Stimulated activated CD4-positive, alpha-beta T cell treated with anti-CD3 and anti-CD28 coated beads, TNF-alpha, amount 100 ng/mL, for 48 hours (primary cell): Measurements from ENCODE around the gene RCOR1.
"Not testable (repeated sequence)": the region's sequence is repeated elsewhere in the genome, so short reads cannot be mapped to it uniquely, and the experiment has no call there.

Experiments used
- DNase-seq, 3 donors: peaks; one replicate each; pipeline ENCODE4 v3.0.0-alpha.2; 2020; ENCODE audit warnings: low read depth in 3 of 3

RCOR1 gene

GRCh38 chr14:102629808-102630350, 37.4 kb downstream of the RCOR1 start:
- DNase-seq, result no peak

DNA sequence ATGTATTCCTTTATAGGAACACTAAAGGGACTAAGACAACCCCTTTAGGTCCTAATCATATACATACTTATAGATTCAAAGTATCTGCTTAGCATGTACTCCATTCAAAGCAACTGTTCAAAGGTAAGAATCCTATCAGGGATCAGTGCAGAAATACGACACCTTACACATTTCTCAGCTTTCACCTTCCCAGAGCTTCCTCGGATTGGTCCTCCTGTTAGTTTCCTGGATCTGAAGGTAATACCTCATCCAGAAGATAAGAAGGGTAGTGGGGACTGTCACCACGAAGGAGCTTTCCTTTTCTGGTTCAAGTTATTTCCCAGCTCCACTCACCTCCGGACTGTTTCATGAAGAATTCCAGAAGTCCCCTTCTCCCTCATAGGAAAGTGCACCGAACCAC, 38.0 kb downstream of the RCOR1 start:
- no peak for DNase-seq

- no peak for DNase-seq
These were observed 38.4 kb downstream of the RCOR1 start for GRCh38 chr14:102630881-102631280.

- no peak for DNase-seq
These were observed 41.6 kb downstream of the RCOR1 start for GRCh38 chr14:102633906-102634595.

- DNase-seq, result not testable (repeated sequence)
These were observed 47.2 kb downstream of the RCOR1 start for GRCh38 chr14:102639611-102640010.

- DNase-seq, result no peak
These were observed 52.1 kb downstream of the RCOR1 start for GRCh38 chr14:102644523-102644922.

GRCh38 chr14:102645746-102646440, 53.4 kb downstream of the RCOR1 start:
- no peak for DNase-seq

DNA sequence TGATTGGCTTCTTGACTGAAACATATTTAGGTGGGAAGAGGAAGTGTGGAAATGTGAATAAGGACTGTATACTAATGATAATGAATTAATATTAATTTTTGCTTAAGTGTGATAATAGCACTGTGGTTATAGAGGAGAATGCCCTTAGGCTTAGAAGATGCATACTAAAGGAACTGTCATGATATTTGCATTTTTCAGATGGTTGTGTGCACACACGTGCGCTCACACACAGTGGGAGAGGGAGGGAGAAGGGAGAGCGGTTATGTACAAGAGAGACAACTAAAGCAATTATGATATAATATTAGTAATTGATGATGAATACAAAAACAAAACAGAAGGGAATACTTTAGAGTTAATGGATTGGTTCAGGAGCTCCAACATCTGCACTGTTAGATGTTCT, 54.2 kb downstream of the RCOR1 start:
- no peak for DNase-seq

DNA sequence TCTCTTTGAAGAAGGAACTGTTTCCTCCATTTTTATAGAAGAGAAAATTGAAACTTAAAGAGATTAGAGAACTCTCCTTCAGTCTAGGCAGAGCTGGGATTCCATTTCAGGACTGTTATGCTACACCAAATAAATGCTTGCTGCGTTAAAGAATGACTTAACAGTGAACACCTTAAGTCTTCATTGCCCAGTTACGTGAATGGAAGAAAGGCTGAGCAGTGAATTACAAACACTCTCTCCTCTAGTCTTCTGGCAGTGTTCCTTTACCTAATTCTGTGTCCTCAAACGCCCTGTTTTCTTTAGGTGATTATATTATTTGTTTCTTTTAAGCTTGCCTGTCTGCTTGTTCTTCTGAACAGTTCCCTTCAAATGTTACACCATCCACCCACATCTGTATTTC, 59.7 kb downstream of the RCOR1 start:
- DNase-seq, result no peak

DNA sequence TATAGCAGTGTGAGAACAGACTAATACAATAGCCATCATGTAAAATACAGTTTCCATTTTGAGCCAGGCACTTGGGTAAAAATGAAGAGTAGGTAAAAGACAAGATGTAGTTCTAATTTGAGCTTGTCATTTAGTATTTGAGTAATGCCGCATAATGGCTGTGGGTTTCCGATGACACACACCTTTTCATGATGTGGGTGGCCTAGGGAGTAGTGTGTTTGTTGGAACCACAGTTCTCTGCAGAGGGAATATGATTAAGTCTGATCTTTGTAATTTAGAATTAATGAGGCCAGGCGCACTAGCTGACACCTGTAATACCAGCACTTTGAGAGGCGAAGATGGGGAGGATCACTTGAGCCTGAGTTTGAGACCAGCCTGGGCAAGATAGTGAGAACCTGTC, 61.8 kb downstream of the RCOR1 start:
- peak in 2 of 3 donors; percentile 18 to 39 for DNase-seq

GRCh38 chr14:102655137-102655536, 62.7 kb downstream of the RCOR1 start:
- DNase-seq, result no peak

- DNase-seq, result no peak
These were observed 67.3 kb downstream of the RCOR1 start for GRCh38 chr14:102659797-102660196.

GRCh38 chr14:102661614-102662013, 69.2 kb downstream of the RCOR1 start:
- no peak for DNase-seq

GRCh38 chr14:102662636-102663430, 70.4 kb downstream of the RCOR1 start:
- no peak for DNase-seq

- DNase-seq, result no peak
These were observed 71.0 kb downstream of the RCOR1 start for GRCh38 chr14:102663440-102663839.

- no peak for DNase-seq
These were observed 73.2 kb downstream of the RCOR1 start for GRCh38 chr14:102665621-102666020.

GRCh38 chr14:102666635-102667034, 74.2 kb downstream of the RCOR1 start:
- no peak for DNase-seq

GRCh38 chr14:102667703-102668102, 75.3 kb downstream of the RCOR1 start:
- DNase-seq, result no peak

DNA sequence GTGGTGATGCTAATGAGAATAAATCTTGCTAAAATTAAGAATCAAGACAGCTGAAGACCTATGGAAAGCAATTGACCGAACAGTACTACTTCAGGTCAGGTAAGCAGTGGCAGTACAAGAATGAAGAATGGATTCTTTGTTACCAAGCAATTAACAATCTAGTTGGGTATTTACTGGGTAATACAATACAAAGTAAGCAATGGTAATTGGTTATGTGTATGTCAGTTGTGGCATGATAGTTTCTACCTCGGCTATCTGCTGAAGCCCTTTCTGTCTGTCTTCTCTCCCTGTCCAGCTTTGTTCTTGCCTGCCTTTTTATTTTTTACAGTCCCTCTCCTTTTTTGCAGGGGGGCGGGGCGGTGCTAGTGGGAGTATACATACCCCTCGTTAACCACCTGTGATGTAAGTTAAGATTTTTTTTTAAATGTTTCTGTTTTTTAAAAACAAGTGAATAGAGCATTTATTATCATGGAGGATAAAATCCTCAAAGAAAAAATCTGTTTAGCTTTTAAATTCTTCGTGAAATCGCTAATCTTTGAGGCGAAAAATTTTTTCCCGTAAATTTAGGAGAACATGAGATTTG, 75.9 kb downstream of the RCOR1 start:
- no peak for DNase-seq

GRCh38 chr14:102671410-102671809, 79.0 kb downstream of the RCOR1 start:
- no peak for DNase-seq

DNA sequence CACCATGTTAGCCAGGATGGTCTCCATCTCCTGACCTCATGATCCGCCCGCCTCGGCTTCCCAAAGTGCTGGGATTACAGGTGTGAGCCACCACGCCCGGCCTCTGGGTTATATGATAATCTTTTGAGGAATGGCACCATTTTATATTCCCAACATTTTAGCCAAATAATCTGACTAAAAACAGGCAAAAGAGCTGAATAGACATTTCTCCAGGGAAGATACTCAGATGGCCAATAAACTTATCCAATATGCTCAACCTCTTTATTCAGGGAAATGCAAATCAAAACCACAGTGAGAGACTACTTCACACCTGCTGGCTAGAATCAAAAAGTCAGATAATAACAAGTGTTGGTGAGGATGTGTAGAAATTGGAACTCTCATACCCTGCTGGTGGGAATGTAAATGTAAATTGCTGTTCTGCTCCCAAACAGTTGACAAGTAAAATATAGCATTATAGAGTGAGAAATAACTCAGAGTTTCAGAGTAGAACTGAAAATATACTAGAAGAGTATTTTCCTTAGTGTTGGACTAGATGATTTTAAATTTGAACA, 80.0 kb downstream of the RCOR1 start:
- DNase-seq, result no peak

- no peak for DNase-seq
These were observed 82.9 kb downstream of the RCOR1 start for GRCh38 chr14:102675396-102675795.
